Activated naive CD4-positive, alpha-beta T cell (primary cell): ENCODE measurements around the gene SAMHD1.
"Not testable (repeated sequence)": the region's sequence is repeated elsewhere in the genome, so short reads cannot be mapped to it uniquely, and the experiment has no call there.

Experiments used
- DNase-seq, 4 experiments: peaks; one replicate each; lab custom pipeline; 2025; lab: John Stamatoyannopoulos, UW

Gene SAMHD1

DNA sequence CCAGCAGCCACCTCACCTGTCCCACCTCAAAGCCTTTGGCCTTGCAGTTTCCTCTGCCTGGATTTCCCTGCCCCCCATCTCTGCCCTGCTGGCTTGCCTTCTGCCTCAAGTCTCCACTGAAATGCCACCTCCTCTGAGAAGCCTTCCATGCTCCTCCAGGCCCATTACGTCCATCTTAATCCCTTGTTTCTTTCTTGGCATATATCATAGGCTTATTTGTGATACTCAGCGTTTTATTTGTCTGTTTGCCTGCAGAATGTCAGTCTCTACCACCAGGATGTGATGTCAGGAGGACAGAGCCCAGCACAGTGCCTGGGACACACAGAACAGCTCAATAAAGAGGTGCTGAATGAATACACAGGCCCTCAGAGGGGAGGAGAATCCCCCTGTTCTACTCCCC is 100.0 kb downstream of the SAMHD1 start:
- no peak for DNase-seq

DNA sequence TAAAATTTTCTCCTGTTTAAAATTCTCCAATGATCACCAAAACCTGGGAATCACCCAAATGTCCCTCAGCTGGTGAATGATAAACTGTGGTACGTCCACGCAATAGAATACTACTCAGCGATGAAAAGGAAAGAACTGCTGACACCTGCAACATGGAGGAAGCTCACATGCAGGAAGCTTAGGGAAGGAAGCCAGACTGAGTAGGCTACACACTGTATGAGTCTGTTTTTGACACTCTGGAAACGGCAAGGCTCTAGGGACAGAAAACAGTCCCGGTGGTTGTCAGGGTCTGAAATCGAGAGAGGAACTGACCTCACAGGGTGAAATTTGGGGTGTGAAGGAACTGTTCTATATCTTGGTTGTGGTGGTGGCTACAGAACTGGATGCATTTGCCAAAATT is 100.7 kb downstream of the SAMHD1 start:
- no peak for DNase-seq

DNA sequence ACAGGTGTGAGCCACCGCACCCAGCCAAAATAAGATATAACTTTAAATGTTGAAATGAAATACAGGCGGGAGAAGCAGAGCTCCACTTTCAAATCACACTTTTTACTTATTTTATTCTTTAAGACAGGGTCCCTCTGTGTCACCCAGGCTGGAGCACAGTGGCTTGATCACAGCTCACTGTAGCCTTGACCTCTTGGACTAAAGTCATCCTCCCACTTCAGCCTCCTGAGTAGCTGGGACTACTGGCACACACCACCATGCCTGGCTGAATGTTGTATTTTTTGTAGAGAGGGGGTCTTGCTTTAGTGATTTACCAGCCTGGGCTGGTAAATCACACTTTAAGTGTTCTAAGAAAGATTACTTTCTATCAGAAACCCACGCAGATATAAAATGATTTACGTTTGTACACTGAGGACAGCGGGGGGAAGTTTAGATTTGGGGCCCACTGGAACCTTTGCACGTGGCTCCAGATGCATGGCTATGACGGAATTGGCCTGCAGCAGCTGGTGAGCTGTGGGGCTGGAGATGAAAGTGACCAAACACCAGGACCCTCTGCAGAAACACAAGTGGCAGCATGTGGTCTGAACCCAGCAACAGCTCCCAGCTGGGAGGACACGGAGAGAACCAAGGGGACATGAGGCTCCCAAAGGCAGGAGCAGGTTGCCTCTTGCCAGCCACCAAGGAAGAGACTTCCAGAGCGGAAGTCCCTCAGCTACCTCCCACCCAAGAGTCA is 102.0 kb downstream of the SAMHD1 start:
- no peak for DNase-seq

DNA sequence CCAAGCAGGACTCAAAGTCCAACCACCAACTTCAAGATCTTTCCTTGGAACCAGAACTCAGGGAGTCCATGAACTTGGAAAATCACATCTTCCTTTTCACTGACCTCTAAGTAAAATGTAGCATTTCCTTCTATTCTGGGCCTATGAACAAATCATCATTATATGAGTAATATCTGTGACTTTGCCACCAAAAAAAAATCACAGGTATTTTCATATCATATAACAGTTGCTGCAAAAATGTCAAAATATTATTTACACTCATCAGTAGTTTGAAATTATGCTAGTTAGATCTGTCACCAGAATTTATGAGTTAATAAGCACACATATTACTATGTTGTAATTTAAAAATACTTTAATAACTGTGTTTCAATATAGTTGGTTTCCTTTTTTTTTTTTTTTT is 102.8 kb downstream of the SAMHD1 start:
- DNase-seq, result no peak

DNA sequence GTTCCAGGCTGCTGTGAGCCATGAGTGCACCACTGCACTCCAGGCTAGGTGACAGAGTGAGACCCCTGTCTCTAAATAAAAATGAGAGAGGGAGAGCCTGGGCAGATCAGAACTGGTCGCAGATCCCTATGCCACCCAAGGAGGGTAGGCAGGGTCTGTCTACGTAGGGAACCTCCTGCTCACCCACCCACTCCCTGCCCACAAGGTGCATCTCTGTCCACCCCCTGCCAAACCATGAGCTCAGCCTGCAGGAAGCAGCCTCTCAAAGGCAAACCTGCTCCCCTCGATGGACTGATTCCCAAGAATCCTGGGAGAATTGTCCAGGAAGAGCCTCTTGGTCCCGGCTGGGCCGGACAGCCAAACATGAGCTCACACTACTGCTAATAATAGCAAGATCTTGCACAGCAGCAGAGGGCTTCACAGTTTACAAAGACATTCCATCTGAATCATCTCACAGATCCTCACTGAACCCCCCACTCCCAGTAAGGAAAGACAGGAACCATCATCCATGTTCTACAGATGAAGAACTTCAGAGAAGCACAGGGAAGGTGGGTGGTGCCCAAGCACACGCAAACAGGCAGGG is 103.3 kb downstream of the SAMHD1 start:
- no peak for DNase-seq

DNA sequence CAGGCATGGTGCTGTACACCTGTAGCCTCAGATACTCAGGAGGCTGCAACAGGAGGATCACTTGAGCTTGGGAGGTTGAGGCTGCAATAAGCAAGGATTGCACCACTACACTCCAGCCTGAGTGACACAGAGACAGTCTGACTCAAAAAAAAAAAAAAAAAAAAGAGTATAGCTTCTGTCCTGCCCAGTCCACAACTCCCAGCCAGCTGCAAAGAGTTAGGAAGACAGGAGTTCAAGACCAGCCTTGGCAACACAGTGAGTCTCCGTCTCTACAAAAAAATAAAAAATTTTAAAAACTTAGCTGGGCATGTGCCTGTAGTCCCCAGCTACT is 103.8 kb downstream of the SAMHD1 start:
- no peak for DNase-seq

DNA sequence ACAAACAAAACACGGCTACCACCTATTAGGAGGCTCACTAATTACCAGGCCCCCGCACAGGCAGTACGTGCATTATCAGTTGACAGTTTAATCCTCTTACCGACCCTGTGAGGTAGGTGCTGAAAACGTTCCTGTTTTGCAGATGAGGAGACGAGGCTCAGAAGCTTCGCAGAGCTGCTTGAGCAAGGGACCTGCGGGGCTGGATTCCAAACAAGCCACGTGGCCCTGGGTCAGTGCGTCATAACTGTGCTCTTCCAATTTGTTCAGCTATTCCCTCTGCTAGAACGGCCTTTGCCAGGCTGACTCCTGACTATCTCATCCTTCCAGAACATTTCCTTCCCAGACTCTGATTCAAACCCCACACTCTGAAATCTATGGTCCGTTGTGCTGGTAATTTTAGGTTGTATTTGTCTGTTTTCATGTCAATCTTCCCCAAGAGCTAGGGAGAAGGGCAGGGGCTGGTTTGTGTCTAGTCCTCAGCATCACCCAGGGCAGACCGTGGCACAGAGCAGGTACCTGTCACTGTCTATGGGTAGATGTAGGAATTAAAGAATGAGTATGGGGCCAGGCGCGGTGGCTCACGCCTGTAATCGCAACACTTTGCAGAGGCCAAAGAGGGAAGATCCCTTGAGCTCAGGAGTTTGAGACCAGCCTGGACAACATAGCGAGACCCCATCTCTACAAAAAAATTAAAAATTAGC is 104.3 kb downstream of the SAMHD1 start:
- no peak for DNase-seq

DNA sequence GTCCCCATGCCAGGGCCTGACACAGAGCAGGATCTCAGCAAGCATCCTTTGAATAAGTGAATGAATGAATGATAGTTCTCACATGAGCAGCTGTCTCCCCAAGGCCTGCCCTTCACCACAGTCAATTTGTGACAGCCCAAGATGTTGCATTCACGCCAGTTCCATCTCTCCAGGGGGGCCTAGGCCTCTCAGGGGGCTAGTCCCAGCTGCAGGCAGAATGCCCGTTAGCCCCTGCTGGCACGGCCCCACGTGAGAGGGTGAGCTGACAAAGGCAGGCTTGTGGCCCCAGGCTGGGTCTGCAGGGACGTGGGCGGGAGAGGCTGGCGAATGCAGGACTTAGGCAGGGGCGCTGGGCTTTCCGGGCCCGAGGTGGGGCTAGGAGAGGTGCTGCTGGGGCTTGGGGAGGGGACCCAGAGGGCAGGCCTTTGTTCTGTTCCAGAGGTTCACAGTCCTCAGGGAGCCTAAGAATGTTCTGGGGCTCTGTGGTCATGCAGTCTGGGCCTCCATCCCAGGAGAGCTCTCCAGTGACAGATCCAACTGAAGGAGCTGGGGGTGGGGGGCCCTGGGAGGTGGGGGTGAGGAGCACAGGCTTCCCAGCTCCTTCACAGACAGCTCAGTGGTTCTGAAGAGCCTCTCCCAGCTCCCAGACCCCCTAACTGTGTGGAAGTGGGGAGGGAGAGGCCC is 106.1 kb downstream of the SAMHD1 start:
- DNase-seq, result no peak

DNA sequence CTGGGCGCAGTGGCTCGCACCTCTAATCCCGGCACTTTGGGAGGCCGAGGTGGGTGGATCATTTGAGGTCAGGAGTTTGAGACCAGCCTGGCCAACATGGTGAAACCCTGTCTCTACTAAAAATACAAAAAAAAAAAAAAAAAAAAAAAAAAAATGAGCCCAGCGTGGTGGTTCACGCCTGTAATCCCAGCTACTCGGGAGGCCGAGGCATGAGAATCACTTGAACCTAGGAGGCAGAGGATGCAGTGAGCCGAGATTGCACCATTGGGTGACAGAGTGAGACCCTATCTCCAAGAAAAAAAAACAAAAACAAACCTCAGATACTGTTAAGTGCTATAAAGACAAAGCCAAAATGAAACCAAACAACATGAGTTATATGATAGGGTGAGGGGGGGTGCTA is 110.5 kb downstream of the SAMHD1 start:
- not testable (repeated sequence) for DNase-seq
